RWPE2 (cell line): ENCODE results near the gene KCNMB3.

Experiments
- ATAC-seq: fragments of 200-7000 bp; cut with Tn5 transposase; 3 replicates; pipeline ENCODE4 v1.9.1; 2021; ENCODE audit warnings: low read depth
- DNase-seq: peaks from one replicate; pipeline ENCODE4 v3.0.0-alpha.2; 2020; ENCODE audit warnings: low spot score
- H3K27ac ChIP-seq: fragments of 450-650 bp; 2 replicates; pipeline ENCODE4 v1.5.1; 2017; ENCODE audit warnings: mild to moderate bottlenecking; ENCODE audit not compliant: poor library complexity, severe bottlenecking
- H3K27me3 ChIP-seq: fragments of 250-450 bp; sonication (Bioruptor Pico); 2 replicates; pipeline ENCODE4 v1.5.1; 2021; ENCODE audit warnings: mild to moderate bottlenecking, moderate library complexity; ENCODE audit not compliant: insufficient read depth, poor library complexity, severe bottlenecking
- H3K36me3 ChIP-seq: fragments of 250-450 bp; sonication (Bioruptor Pico); 2 replicates; pipeline ENCODE4 v1.5.1; 2020; ENCODE audit warnings: low read depth, mild to moderate bottlenecking, moderate library complexity
- H3K4me1 ChIP-seq: fragments of 250-450 bp; sonication (Bioruptor Pico); 2 replicates; pipeline ENCODE4 v1.5.1; 2021; ENCODE audit warnings: mild to moderate bottlenecking, moderate library complexity; ENCODE audit not compliant: insufficient read depth, poor library complexity, severe bottlenecking
- H3K4me3 ChIP-seq: fragments of 250-450 bp; sonication (Bioruptor Pico); 2 replicates; pipeline ENCODE4 v1.5.1; 2021; ENCODE audit warnings: mild to moderate bottlenecking, moderate library complexity; ENCODE audit not compliant: severe bottlenecking
- H3K9me3 ChIP-seq: fragments of 250-450 bp; sonication (Bioruptor Pico); 2 replicates; pipeline ENCODE4 v1.5.1; 2021; ENCODE audit warnings: mild to moderate bottlenecking, moderate library complexity; ENCODE audit not compliant: severe bottlenecking
- CTCF ChIP-seq: fragments of 450-650 bp; IDR thresholded peaks from one replicate; pipeline ENCODE4 v1.5.1; 2017; ENCODE audit warnings: mild to moderate bottlenecking, moderate library complexity; ENCODE audit not compliant: poor library complexity, severe bottlenecking

The KCNMB3 gene

GRCh38 chr3:179272385-179272784 lies 21.5 kb upstream of the KCNMB3 start:
- TF ChIP-seq CTCF, result peak; percentile 19
- Histone ChIP-seq H3K27ac (no peak overlapping the region), H3K9me3 (no peaks in the 10 kb centered on the region), H3K36me3 (no peaks in the 10 kb centered on the region), H3K27me3 (no peaks in the 10 kb centered on the region), H3K4me3 (no peak overlapping the region), H3K4me1 (no peaks in the 10 kb centered on the region)
- ATAC-seq (peak; percentile 23; the same call in 1 of the 3 replicates), DNase-seq (no peak)

- Histone ChIP-seq H3K36me3 (no peaks in the 10 kb centered on the region), H3K9me3 (no peaks in the 10 kb centered on the region), H3K27ac (no peak overlapping the region), H3K27me3 (no peaks in the 10 kb centered on the region), H3K4me3 (no peak overlapping the region), H3K4me1 (no peaks in the 10 kb centered on the region)
- ATAC-seq (no peak), DNase-seq (no peak)
- no peak for TF ChIP-seq CTCF
Measured at GRCh38 chr3:179269152-179269707, 18.3 kb upstream of the KCNMB3 start.

- H3K4me3 ChIP-seq, result no peak overlapping the region
- no peaks in the 10 kb centered on the region for H3K9me3 ChIP-seq
- H3K4me1 ChIP-seq, result no peaks in the 10 kb centered on the region
- no peak overlapping the region for H3K27ac ChIP-seq
- H3K27me3 ChIP-seq, result no peaks in the 10 kb centered on the region
- ATAC-seq (no peak), DNase-seq (no peak)
- no peak for TF ChIP-seq CTCF
- no peaks in the 10 kb centered on the region for H3K36me3 ChIP-seq
Measured at GRCh38 chr3:179268400-179269051, 17.6 kb upstream of the KCNMB3 start.

- no peak for TF ChIP-seq CTCF
- Histone ChIP-seq H3K36me3 (no peaks in the 10 kb centered on the region), H3K4me3 (no peak overlapping the region), H3K4me1 (no peaks in the 10 kb centered on the region), H3K27ac (no peak overlapping the region), H3K9me3 (no peaks in the 10 kb centered on the region), H3K27me3 (no peaks in the 10 kb centered on the region)
- DNase-seq, result no peak
- no peak for ATAC-seq
Measured at GRCh38 chr3:179266701-179267211, 15.8 kb upstream of the KCNMB3 start.

GRCh38 chr3:179265875-179266274 lies 15.0 kb upstream of the KCNMB3 start:
- Histone ChIP-seq H3K27me3 (no peaks in the 10 kb centered on the region), H3K36me3 (no peaks in the 10 kb centered on the region), H3K27ac (no peak overlapping the region), H3K4me1 (no peaks in the 10 kb centered on the region), H3K4me3 (no peak overlapping the region), H3K9me3 (no peaks in the 10 kb centered on the region)
- ATAC-seq (no peak), DNase-seq (no peak)
- TF ChIP-seq CTCF, result no peak
